Measurements from ENCODE around the gene ITPA. TPM values are rescaled to one million over a fixed set of nuclear protein-coding genes. Genes with fewer than 3 reads are reported as not detected.

The ITPA gene
- total RNA-seq, 4 donors from 2014 or later, result 35.7 to 76.7 (median 51.8) TPM

- TF ChIP-seq, protein P1, sequence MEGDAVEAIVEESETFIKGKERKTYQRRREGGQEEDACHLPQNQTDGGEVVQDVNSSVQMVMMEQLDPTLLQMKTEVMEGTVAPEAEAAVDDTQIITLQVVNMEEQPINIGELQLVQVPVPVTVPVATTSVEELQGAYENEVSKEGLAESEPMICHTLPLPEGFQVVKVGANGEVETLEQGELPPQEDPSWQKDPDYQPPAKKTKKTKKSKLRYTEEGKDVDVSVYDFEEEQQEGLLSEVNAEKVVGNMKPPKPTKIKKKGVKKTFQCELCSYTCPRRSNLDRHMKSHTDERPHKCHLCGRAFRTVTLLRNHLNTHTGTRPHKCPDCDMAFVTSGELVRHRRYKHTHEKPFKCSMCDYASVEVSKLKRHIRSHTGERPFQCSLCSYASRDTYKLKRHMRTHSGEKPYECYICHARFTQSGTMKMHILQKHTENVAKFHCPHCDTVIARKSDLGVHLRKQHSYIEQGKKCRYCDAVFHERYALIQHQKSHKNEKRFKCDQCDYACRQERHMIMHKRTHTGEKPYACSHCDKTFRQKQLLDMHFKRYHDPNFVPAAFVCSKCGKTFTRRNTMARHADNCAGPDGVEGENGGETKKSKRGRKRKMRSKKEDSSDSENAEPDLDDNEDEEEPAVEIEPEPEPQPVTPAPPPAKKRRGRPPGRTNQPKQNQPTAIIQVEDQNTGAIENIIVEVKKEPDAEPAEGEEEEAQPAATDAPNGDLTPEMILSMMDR (IDR thresholded peaks at IDR 0.05), result no peak
- TF ChIP-seq POLR2A (IDR thresholded peaks at IDR 0.05), result no peak
- no peak for DNase-seq
- no peaks in the 10 kb centered on the region for H3K4me1 ChIP-seq
- no peak overlapping the region for H3K27ac ChIP-seq
- peaks cover 0 to 44% (median 0%) of the 10 kb centered on the region in 3 donors for H3K36me3 ChIP-seq
- H3K27me3 ChIP-seq, result no peaks in the 10 kb centered on the region
- H3K4me3 ChIP-seq, result no peak overlapping the region
- H3K9me3 ChIP-seq, result no peaks in the 10 kb centered on the region
Measured at GRCh38 chr20:3258429-3258828, 49.1 kb downstream of the ITPA start.

- H3K27me3 ChIP-seq, result no peaks in the 10 kb centered on the region
- no peak overlapping the region for H3K27ac ChIP-seq
- no peak for DNase-seq
- no peaks in the 10 kb centered on the region for H3K9me3 ChIP-seq
- H3K4me3 ChIP-seq, result no peak overlapping the region
- TF ChIP-seq, protein P1 (IDR thresholded peaks at IDR 0.05), result no peak
- TF ChIP-seq POLR2A (IDR thresholded peaks at IDR 0.05), result no peak
- no peaks in the 10 kb centered on the region for H3K4me1 ChIP-seq
- H3K36me3 ChIP-seq, result peaks cover 0 to 38% (median 0%) of the 10 kb centered on the region in 3 donors
Measured at GRCh38 chr20:3262566-3262965, 53.3 kb downstream of the ITPA start.

DNA sequence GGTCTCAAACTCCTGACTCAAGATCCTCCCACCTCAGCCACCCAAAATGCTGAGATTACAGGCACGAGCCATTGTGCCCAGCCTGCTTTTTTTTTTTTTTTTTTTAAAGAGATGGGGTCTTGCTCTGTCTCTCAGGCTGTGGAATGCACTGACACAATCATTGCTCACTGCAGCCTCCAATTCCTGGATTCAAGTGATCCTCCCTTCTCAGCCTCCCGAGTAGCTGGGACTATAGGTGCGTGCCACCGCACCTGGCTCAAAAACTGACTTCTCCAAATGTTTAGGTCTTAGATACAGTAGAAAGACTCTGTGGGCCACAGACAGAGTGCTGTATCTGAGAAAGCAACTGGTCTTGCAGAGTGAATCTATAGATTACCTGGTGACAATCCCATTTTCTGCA is 60.8 kb downstream of the ITPA start:
- H3K9me3 ChIP-seq, result no peaks in the 10 kb centered on the region
- no peak overlapping the region for H3K4me3 ChIP-seq
- no peaks in the 10 kb centered on the region for H3K27me3 ChIP-seq
- H3K36me3 ChIP-seq, result peaks cover 0 to 29% (median 0%) of the 10 kb centered on the region in 3 donors
- DNase-seq, result no peak
- H3K27ac ChIP-seq, result no peak overlapping the region
- H3K4me1 ChIP-seq, result no peaks in the 10 kb centered on the region
- TF ChIP-seq, protein P1 (IDR thresholded peaks at IDR 0.05), result no peak
- TF ChIP-seq POLR2A (IDR thresholded peaks at IDR 0.05), result no peak

DNA sequence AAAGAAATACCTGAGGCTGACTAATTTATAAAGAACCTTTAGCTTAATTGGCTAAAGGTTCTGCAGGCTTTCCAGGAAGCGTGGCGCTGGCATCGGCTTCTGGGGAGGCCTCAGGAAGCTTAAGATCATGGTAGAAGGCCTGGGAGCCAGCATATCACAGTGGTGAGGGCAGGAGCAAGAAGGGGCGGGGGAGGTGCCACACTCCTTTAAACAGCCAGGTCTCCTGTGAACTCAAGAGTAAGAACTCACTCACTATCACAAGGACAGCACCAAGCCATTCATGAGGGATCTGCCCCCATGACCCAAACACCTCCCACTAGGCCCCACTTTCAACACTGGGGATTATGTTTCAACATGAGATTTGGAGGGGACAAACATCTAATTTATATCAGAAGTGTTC is 64.1 kb downstream of the ITPA start:
- Histone ChIP-seq H3K36me3 (peaks cover 0 to 48% (median 0%) of the 10 kb centered on the region in 3 donors), H3K4me1 (no peaks in the 10 kb centered on the region), H3K9me3 (no peaks in the 10 kb centered on the region), H3K4me3 (no peak overlapping the region), H3K27me3 (no peaks in the 10 kb centered on the region), H3K27ac (no peak overlapping the region)
- no peak for DNase-seq
- TF ChIP-seq, protein P1 (IDR thresholded peaks at IDR 0.05), result no peak
- no peak for TF ChIP-seq POLR2A (IDR thresholded peaks at IDR 0.05)

Other genes starting within 250 kb of the ITPA start
- gene GNRH2, start 165.9 kb upstream of the ITPA start, total RNA-seq, result not detected
- 10 to 100 TPM; 34.5 to 43.6 (median 43.1) TPM for gene MRPS26, start 163.4 kb upstream of the ITPA start, total RNA-seq
- gene OXT, start 137.9 kb upstream of the ITPA start, total RNA-seq, result 1 to 10 TPM in 1 of 4 donors, not detected in 3; 9.3 TPM
- gene AVP, start 124.8 kb upstream of the ITPA start, total RNA-seq, result 1 to 10 TPM in 1 of 4 donors, not detected in 3; 5.8 TPM
- 10 to 100 TPM; 19.0 to 24.3 (median 24.2) TPM for gene FASTKD5, start 49.6 kb upstream of the ITPA start, total RNA-seq
- 10 to 100 TPM in 1 of 4 donors, 1 to 10 TPM in 3; 5.0 to 17.7 (median 7.1) TPM for gene UBOX5, start 49.6 kb upstream of the ITPA start, total RNA-seq
- 10 to 100 TPM; 24.3 to 38.4 (median 33.8) TPM for gene LZTS3, start 35.9 kb upstream of the ITPA start, total RNA-seq
- 100 to 1,000 TPM in 2 of 4 donors, 10 to 100 TPM in 2; 72.9 to 111 (median 92.5) TPM for gene DDRGK1, start 4.8 kb upstream of the ITPA start, total RNA-seq
- gene SLC4A11, start 29.7 kb downstream of the ITPA start, total RNA-seq, result 1 to 10 TPM in 1 of 4 donors, under 1 TPM in 2, not detected in 1; 0.54 to 1.1 (median 0.70) TPM
- 10 to 100 TPM in 2 of 4 donors, 1 to 10 TPM in 2; 6.5 to 12.1 (median 9.1) TPM for gene DNAAF9, start 198.2 kb downstream of the ITPA start, total RNA-seq